Measurements from ENCODE around the gene PSMB4. TPM values are rescaled to one million over a fixed set of nuclear protein-coding genes. Genes with fewer than 3 reads are reported as not detected.

Gene PSMB4
- total and polyA plus RNA-seq, 2 donors (not counting 1 experiment from before 2014, with no cell fraction given) = 201 to 334 TPM

- Histone ChIP-seq H3K4me2 (replicated peaks; ENCODE audit: low read depth, low read length, poor library complexity, severe bottlenecking) (no peak overlapping the region), H3K79me2 (ENCODE audit: control insufficient read depth, insufficient read depth, low read length) (no peaks in the 10 kb centered on the region), H3K9me3 (ENCODE audit: control extremely low read depth in 1 of 3, control insufficient read depth in 2 of 3, insufficient read depth in 1 of 3, low read length in 2 of 3) (peaks cover 0 to 9% (median 7%) of the 10 kb centered on the region in 3 donors), H3K4me3 (ENCODE audit: control extremely low read depth in 1 of 5, extremely low read depth in 1 of 5, insufficient read depth in 1 of 5, low read depth in 2 of 5, low read length in 4 of 5) (no peak overlapping the region), H3K27me3 (replicated peaks in 1 of 4; ENCODE audit: control extremely low read depth in 1 of 4, control insufficient read depth in 3 of 4, insufficient read depth in 4 of 4, low read length in 3 of 4) (peaks cover 0 to 5% (median 0%) of the 10 kb centered on the region in 4 experiments), H3K9ac (ENCODE audit: low read length) (no peak overlapping the region), H3K36me3 (replicated peaks in 1 of 2; ENCODE audit: control extremely low read depth in 1 of 2, control insufficient read depth in 1 of 2, extremely low read depth in 1 of 2, insufficient read depth in 2 of 2, low read length in 1 of 2) (no peaks in the 10 kb centered on the region), H4K20me1 (ENCODE audit: control insufficient read depth, insufficient read depth, low read length, poor library complexity, severe bottlenecking) (no peaks in the 10 kb centered on the region), H3K4me1 (ENCODE audit: control insufficient read depth in 2 of 2, insufficient read depth in 2 of 2, low read length in 2 of 2) (peaks cover 0 to under 1% of the 10 kb centered on the region in 2 donors), H3K27ac (ENCODE audit: low read length in 2 of 2) (no peak overlapping the region), H2AFZ (ENCODE audit: insufficient read depth, low read depth, low read length, poor library complexity, severe bottlenecking) (no peak overlapping the region)
- no peak for TF ChIP-seq EZH2 (IDR thresholded peaks at IDR 0.05; ENCODE audit: borderline replicate concordance, insufficient read depth, low read depth, low read length, poor library complexity, severe bottlenecking)
- TF ChIP-seq, protein P1, sequence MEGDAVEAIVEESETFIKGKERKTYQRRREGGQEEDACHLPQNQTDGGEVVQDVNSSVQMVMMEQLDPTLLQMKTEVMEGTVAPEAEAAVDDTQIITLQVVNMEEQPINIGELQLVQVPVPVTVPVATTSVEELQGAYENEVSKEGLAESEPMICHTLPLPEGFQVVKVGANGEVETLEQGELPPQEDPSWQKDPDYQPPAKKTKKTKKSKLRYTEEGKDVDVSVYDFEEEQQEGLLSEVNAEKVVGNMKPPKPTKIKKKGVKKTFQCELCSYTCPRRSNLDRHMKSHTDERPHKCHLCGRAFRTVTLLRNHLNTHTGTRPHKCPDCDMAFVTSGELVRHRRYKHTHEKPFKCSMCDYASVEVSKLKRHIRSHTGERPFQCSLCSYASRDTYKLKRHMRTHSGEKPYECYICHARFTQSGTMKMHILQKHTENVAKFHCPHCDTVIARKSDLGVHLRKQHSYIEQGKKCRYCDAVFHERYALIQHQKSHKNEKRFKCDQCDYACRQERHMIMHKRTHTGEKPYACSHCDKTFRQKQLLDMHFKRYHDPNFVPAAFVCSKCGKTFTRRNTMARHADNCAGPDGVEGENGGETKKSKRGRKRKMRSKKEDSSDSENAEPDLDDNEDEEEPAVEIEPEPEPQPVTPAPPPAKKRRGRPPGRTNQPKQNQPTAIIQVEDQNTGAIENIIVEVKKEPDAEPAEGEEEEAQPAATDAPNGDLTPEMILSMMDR (IDR thresholded peaks at IDR 0.05) = no peak
- H3K27ac Mint-ChIP-seq = no peak overlapping the region
- H3K27me3 Mint-ChIP-seq = no peaks in the 10 kb centered on the region
- ChIA-PET CTCF (interaction anchor here (0.5 to 0.9 kb wide), 4 partner anchors 15 to 146 kb away, joined by 3 read pairs; no protein-coding TSS in a partner anchor), POLR2A (interaction anchor here (0.5 kb wide), 1 partner anchor 16 kb away, joined by 4 read pairs; no protein-coding TSS in a partner anchor)
- ATAC-seq (ENCODE audit: low read depth) = no peak
- no peak overlapping the region for H3K4me3 Mint-ChIP-seq
- intact Hi-C loops (cut with micrococcal nuclease) = no loop called here
- no peak for DNase-seq
- H3K4me1 Mint-ChIP-seq = no peaks in the 10 kb centered on the region
- 91% methylated on average over 3 of the region's 4 CpGs for WGBS (ENCODE audit: insufficient coverage)
- H3K9me3 Mint-ChIP-seq (ENCODE audit: insufficient read depth) = no peaks in the 10 kb centered on the region
Measured at GRCh38 chr1:151364996-151365395, 34.4 kb upstream of the PSMB4 start.

GRCh38 chr1:151367658-151368392 is 31.5 kb upstream of the PSMB4 start:
- H2AFZ ChIP-seq (ENCODE audit: insufficient read depth, low read depth, low read length, poor library complexity, severe bottlenecking) = no peak overlapping the region
- peaks cover 0 to 4% of the 10 kb centered on the region in 2 donors for H3K4me1 ChIP-seq (ENCODE audit: control insufficient read depth in 2 of 2, insufficient read depth in 2 of 2, low read length in 2 of 2)
- no peak overlapping the region for H3K4me2 ChIP-seq (replicated peaks; ENCODE audit: low read depth, low read length, poor library complexity, severe bottlenecking)
- no peak for TF ChIP-seq EZH2 (IDR thresholded peaks at IDR 0.05; ENCODE audit: borderline replicate concordance, insufficient read depth, low read depth, low read length, poor library complexity, severe bottlenecking)
- TF ChIP-seq, protein P1 (IDR thresholded peaks at IDR 0.05) = no peak
- POLR2A ChIA-PET = no interaction called here
- Mint-ChIP-seq H3K27me3 (no peaks in the 10 kb centered on the region), H3K9me3 (ENCODE audit: insufficient read depth) (no peaks in the 10 kb centered on the region), H3K4me1 (no peaks in the 10 kb centered on the region), H3K4me3 (no peak overlapping the region), H3K27ac (no peak overlapping the region)
- no peak overlapping the region for H3K9ac ChIP-seq (ENCODE audit: low read length)
- CTCF ChIA-PET = no interaction called here
- H3K9me3 ChIP-seq (ENCODE audit: control extremely low read depth in 1 of 3, control insufficient read depth in 2 of 3, insufficient read depth in 1 of 3, low read length in 2 of 3) = peaks cover 0 to 1% (median 0%) of the 10 kb centered on the region in 3 donors
- H4K20me1 ChIP-seq (ENCODE audit: control insufficient read depth, insufficient read depth, low read length, poor library complexity, severe bottlenecking) = no peaks in the 10 kb centered on the region
- WGBS (ENCODE audit: insufficient coverage) = no CpG with 5 or more reads among the region's 8 CpGs
- ATAC-seq (ENCODE audit: low read depth) (no peak), DNase-seq (no peak)
- H3K27me3 ChIP-seq (replicated peaks in 1 of 4; ENCODE audit: control extremely low read depth in 1 of 4, control insufficient read depth in 3 of 4, insufficient read depth in 4 of 4, low read length in 3 of 4) = peaks cover 0 to 5% (median 0%) of the 10 kb centered on the region in 4 experiments
- no peaks in the 10 kb centered on the region for H3K36me3 ChIP-seq (replicated peaks in 1 of 2; ENCODE audit: control extremely low read depth in 1 of 2, control insufficient read depth in 1 of 2, extremely low read depth in 1 of 2, insufficient read depth in 2 of 2, low read length in 1 of 2)
- no peaks in the 10 kb centered on the region for H3K79me2 ChIP-seq (ENCODE audit: control insufficient read depth, insufficient read depth, low read length)
- intact Hi-C loops (cut with micrococcal nuclease) = no loop called here
- H3K4me3 ChIP-seq (ENCODE audit: control extremely low read depth in 1 of 5, extremely low read depth in 1 of 5, insufficient read depth in 1 of 5, low read depth in 2 of 5, low read length in 4 of 5) = no peak overlapping the region
- H3K27ac ChIP-seq (ENCODE audit: low read length in 2 of 2) = no peak overlapping the region

Measured in B cell (primary cell).